K562 (cell line): ENCODE results near the gene PPM1F. TPM values are rescaled to one million over a fixed set of nuclear protein-coding genes. Genes with fewer than 3 reads are reported as not detected.
A peak's percentile ranks its signal among the peaks of the same experiment; 100 is the strongest.

Source experiments
- BCOR ChIP-seq: fragments of 450-650 bp; IDR thresholded peaks from 2 replicates; pipeline ENCODE4 v1.6.1; 2016
- ELK1 ChIP-seq: sonication (generic); formaldehyde crosslinking; IDR thresholded peaks from 2 replicates; pipeline ENCODE4 v1.8.1; 2022; ENCODE audit warnings: missing genetic modification reagents
- EP300 ChIP-seq: IDR thresholded peaks from 2 replicates; pipeline ENCODE4 v1.6.1; 2012; ENCODE audit warnings: low read length, improper control_type of control experiment
- FOXA3 ChIP-seq, 2 experiments: fragments of 450-650 bp in 1 of 2; sonication (generic) in 1 of 2; formaldehyde crosslinking; IDR thresholded peaks in 1 of 2; conservative IDR thresholded peaks in 1 of 2; 2 replicates each; pipeline versions ENCODE4 v1.4.0 to v1.8.0; 2020 to 2022; ENCODE audit warnings: mild to moderate bottlenecking in 2 of 2, missing genetic modification reagents in 1 of 2
- FOXM1 ChIP-seq, 2 experiments: fragments of 450-650 bp in 1 of 2; sonication (generic) in 1 of 2; formaldehyde crosslinking in 1 of 2; IDR thresholded peaks; 2 replicates each; pipeline versions ENCODE4 v1.6.1 to v1.9.0; 2017 to 2022; ENCODE audit warnings: low read depth in 2 of 2, mild to moderate bottlenecking in 2 of 2, missing genetic modification reagents in 1 of 2, moderate library complexity in 1 of 2
- GABPB2 ChIP-seq: fragments of 250-450 bp; sonication (Bioruptor Pico); conservative IDR thresholded peaks from 2 replicates; pipeline ENCODE4 v1.5.1; 2021; ENCODE audit warnings: mild to moderate bottlenecking
- HCFC1 ChIP-seq: IDR thresholded peaks from 2 replicates; pipeline ENCODE4 v1.6.1; 2012; ENCODE audit warnings: low read depth, low read length, improper control_type of control experiment
- KDM2B ChIP-seq: fragments of 250-450 bp; sonication (Bioruptor Pico); IDR thresholded peaks from 2 replicates; pipeline ENCODE4 v1.8.0; 2021; ENCODE audit warnings: mild to moderate bottlenecking, moderate library complexity
- L3MBTL2 ChIP-seq: fragments of 450-650 bp; IDR thresholded peaks from 2 replicates; pipeline ENCODE4 v1.6.1; 2016; ENCODE audit warnings: mild to moderate bottlenecking, moderate library complexity
- MAZ ChIP-seq, 2 experiments: fragments of 450-650 bp in 1 of 2; sonication (generic) in 1 of 2; formaldehyde crosslinking; IDR thresholded peaks in 1 of 2; conservative IDR thresholded peaks in 1 of 2; 2 replicates each; pipeline versions ENCODE4 v1.4.0 to v1.5.0; 2020; ENCODE audit warnings: mild to moderate bottlenecking in 1 of 2, missing genetic modification reagents in 1 of 2
- MCM3 ChIP-seq: fragments of 450-650 bp; IDR thresholded peaks from 2 replicates; pipeline ENCODE4 v1.6.1; 2016
- MYC ChIP-seq, 2 experiments: fragments of 250-450 bp in 1 of 2; sonication (Bioruptor Pico) in 1 of 2; IDR thresholded peaks; 2 replicates each; pipeline versions ENCODE4 v1.5.1 to v1.6.1; 2012 to 2021; ENCODE audit warnings: low read depth in 2 of 2, borderline replicate concordance in 1 of 2, improper control_type of control experiment in 1 of 2, low read length in 1 of 2, mild to moderate bottlenecking in 1 of 2, moderate library complexity in 1 of 2
- RFX1 ChIP-seq: fragments of 450-650 bp; IDR thresholded peaks from 2 replicates; pipeline ENCODE4 v1.6.1; 2016; ENCODE audit warnings: mild to moderate bottlenecking, moderate library complexity
- TCF3 ChIP-seq: sonication (generic); formaldehyde crosslinking; IDR thresholded peaks from 2 replicates; pipeline ENCODE4 v1.4.0; 2020; ENCODE audit warnings: mild to moderate bottlenecking, missing genetic modification reagents
- TEAD1 ChIP-seq, 2 experiments: fragments of 450-650 bp in 1 of 2; sonication (generic) in 1 of 2; formaldehyde crosslinking; IDR thresholded peaks; 2 replicates each; pipeline versions ENCODE4 v1.4.0 to v1.8.0; 2020 to 2022; ENCODE audit warnings: mild to moderate bottlenecking in 2 of 2, missing genetic modification reagents in 1 of 2
- ZC3H11A ChIP-seq: IDR thresholded peaks from 2 replicates; pipeline ENCODE4 v1.6.1; 2012; ENCODE audit warnings: low read depth, low read length, improper control_type of control experiment
- ZNF197 ChIP-seq: fragments of 200-800 bp; sonication (Bioruptor generic); IDR thresholded peaks from 2 replicates; pipeline ENCODE4 v1.6.1; 2016; ENCODE audit warnings: low read depth, missing genetic modification characterization, missing compliant biosample characterization
- ZNF384 ChIP-seq: IDR thresholded peaks from 2 replicates; pipeline ENCODE4 v1.6.1; 2012; ENCODE audit warnings: low read depth, low read length, improper control_type of control experiment
- ZNF436 ChIP-seq: fragments of 250-450, 450-650 bp; sonication (Bioruptor Pico); formaldehyde crosslinking; IDR thresholded peaks from 2 replicates; pipeline ENCODE4 v1.7.0; 2020; ENCODE audit warnings: mild to moderate bottlenecking
- ZNF445 ChIP-seq: fragments of 250-450 bp; sonication (Bioruptor Pico); IDR thresholded peaks from 2 replicates; pipeline ENCODE4 v1.4.0; 2020; ENCODE audit warnings: low read depth, mild to moderate bottlenecking, moderate library complexity
- ZNF589 ChIP-seq: fragments of 200-800 bp; sonication (Bioruptor generic); IDR thresholded peaks from 2 replicates; pipeline ENCODE4 v1.6.1; 2016; ENCODE audit warnings: low read depth, missing genetic modification characterization, missing compliant biosample characterization
- ZNF785 ChIP-seq: fragments of 250-450 bp; sonication (Bioruptor Pico); IDR thresholded peaks from 2 replicates; pipeline ENCODE4 v1.4.0; 2020; ENCODE audit warnings: mild to moderate bottlenecking
- polyA plus RNA-seq, 8 experiments: library from polyadenylated mRNA; depleted of rRNA in 4 of 8; stranded (reverse) in 5 of 8; unstranded in 3 of 8; fragments of >200 nt; fragmentation: Nextera tagmentation in 2 of 8; fragmentation: Illumina TruSeq in 1 of 8; extraction: Ambion mirVana in 2 of 8; extraction: Trizol in 1 of 8; gene quantifications; 2 replicates each; pipeline versions ENCODE4 v1.2.1 to v1.2.3, GENCODE V29; 2011 to 2014; ENCODE audit warnings: inconsistent platforms in 1 of 8, missing spikeins in 1 of 8
- total RNA-seq, 7 experiments: library from RNA; depleted of rRNA in 6 of 7; stranded (reverse); fragments of >200 nt in 6 of 7; fragmentation: Illumina TruSeq in 2 of 7; extraction: Trizol in 2 of 7; gene quantifications; 2 replicates each; pipeline versions ENCODE4 v1.2.1 to v1.2.3, GENCODE V29; 2011 to 2021; ENCODE audit warnings: low replicate concordance in 1 of 7
- TF ChIP-seq, protein P1 (sequence below), 2 experiments: IDR thresholded peaks; 2 replicates each; pipeline ENCODE4 v1.6.1; 2012; ENCODE audit warnings: improper control_type of control experiment in 2 of 2, low read depth in 2 of 2, low read length in 2 of 2, borderline replicate concordance in 1 of 2
- TF ChIP-seq, protein P2 (sequence below): sonication (generic); formaldehyde crosslinking; IDR thresholded peaks from 2 replicates; pipeline ENCODE4 v1.8.1; 2023; ENCODE audit warnings: mild to moderate bottlenecking, missing genetic modification reagents

PPM1F gene
- total and polyA plus RNA-seq, 9 of the 15 experiments (the other 6 are each of a cell fraction or from before 2014, with no cell fraction given) = 2.1 to 159 (median 64.0) TPM

- TF ChIP-seq, protein P1, sequence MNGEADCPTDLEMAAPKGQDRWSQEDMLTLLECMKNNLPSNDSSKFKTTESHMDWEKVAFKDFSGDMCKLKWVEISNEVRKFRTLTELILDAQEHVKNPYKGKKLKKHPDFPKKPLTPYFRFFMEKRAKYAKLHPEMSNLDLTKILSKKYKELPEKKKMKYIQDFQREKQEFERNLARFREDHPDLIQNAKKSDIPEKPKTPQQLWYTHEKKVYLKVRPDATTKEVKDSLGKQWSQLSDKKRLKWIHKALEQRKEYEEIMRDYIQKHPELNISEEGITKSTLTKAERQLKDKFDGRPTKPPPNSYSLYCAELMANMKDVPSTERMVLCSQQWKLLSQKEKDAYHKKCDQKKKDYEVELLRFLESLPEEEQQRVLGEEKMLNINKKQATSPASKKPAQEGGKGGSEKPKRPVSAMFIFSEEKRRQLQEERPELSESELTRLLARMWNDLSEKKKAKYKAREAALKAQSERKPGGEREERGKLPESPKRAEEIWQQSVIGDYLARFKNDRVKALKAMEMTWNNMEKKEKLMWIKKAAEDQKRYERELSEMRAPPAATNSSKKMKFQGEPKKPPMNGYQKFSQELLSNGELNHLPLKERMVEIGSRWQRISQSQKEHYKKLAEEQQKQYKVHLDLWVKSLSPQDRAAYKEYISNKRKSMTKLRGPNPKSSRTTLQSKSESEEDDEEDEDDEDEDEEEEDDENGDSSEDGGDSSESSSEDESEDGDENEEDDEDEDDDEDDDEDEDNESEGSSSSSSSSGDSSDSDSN (IDR thresholded peaks at IDR 0.05; ENCODE audit: borderline replicate concordance in 1 of 2, low read depth in 2 of 2, low read length in 2 of 2) = peak in 1 of 2 experiments; percentile 86; a peak in 2 of 4 replicates
- TF ChIP-seq BCOR (no peak), ZNF445 (no peak), RFX1 (no peak), ZNF197 (CRISPR knock-in tag) (no peak), FOXA3 (CRISPR knock-in tag; conservative IDR thresholded peaks at IDR 0.05 in 1 of 2, IDR thresholded peaks at IDR 0.05 in 1 of 2) (no peak), ELK1 (CRISPR knock-in tag) (no peak), ZNF589 (CRISPR knock-in tag) (no peak), ZC3H11A (0 out of 2 replicates have a peak, but pooled peaks have one; percentile 23), ZNF384 (peak; percentile 76), TCF3 (CRISPR knock-in tag) (no peak), MYC (IDR thresholded peaks at IDR 0.05; ENCODE audit: low read depth, low read length) (peak; percentile 82), MYC (CRISPR knock-in tag; IDR thresholded peaks at IDR 0.05; ENCODE audit: borderline replicate concordance, low read depth) (no peak), EP300 (peak; percentile 48), FOXM1 (IDR thresholded peaks at IDR 0.05; ENCODE audit: low read depth) (no peak), FOXM1 (CRISPR knock-in tag; IDR thresholded peaks at IDR 0.05; ENCODE audit: low read depth) (no peak), ZNF785 (CRISPR knock-in tag) (no peak), TEAD1 (CRISPR knock-in tag; IDR thresholded peaks at IDR 0.05) (no peak), GABPB2 (CRISPR knock-in tag) (no peak), MAZ (CRISPR knock-in tag; conservative IDR thresholded peaks at IDR 0.05 in 1 of 2, IDR thresholded peaks at IDR 0.05 in 1 of 2) (no peak), KDM2B (CRISPR knock-in tag) (no peak), HCFC1 (peak; percentile 66), ZNF436 (CRISPR knock-in tag) (no peak), L3MBTL2 (no peak), MCM3 (no peak)
- TF ChIP-seq, protein P2, sequence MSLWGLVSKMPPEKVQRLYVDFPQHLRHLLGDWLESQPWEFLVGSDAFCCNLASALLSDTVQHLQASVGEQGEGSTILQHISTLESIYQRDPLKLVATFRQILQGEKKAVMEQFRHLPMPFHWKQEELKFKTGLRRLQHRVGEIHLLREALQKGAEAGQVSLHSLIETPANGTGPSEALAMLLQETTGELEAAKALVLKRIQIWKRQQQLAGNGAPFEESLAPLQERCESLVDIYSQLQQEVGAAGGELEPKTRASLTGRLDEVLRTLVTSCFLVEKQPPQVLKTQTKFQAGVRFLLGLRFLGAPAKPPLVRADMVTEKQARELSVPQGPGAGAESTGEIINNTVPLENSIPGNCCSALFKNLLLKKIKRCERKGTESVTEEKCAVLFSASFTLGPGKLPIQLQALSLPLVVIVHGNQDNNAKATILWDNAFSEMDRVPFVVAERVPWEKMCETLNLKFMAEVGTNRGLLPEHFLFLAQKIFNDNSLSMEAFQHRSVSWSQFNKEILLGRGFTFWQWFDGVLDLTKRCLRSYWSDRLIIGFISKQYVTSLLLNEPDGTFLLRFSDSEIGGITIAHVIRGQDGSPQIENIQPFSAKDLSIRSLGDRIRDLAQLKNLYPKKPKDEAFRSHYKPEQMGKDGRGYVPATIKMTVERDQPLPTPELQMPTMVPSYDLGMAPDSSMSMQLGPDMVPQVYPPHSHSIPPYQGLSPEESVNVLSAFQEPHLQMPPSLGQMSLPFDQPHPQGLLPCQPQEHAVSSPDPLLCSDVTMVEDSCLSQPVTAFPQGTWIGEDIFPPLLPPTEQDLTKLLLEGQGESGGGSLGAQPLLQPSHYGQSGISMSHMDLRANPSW (CRISPR knock-in tag) = peak; percentile 59; the same call in 1 of the 2 replicates
Observed at GRCh38 chr22:21984793-21985192, 32.1 kb upstream of the PPM1F start (continued).
